ENCODE data around the gene SLC9A8. TPM values are rescaled to one million over a fixed set of nuclear protein-coding genes. Genes with fewer than 3 reads are reported as not detected.

The SLC9A8 gene
- polyA plus RNA-seq, 1 donor from 2014 or later = 6.7 TPM

GRCh38 chr20:49892260-49892659 lies 79.6 kb downstream of the SLC9A8 start:
- no peaks in the 10 kb centered on the region for H4K20me1 ChIP-seq (ENCODE audit: insufficient read depth)
- no peaks in the 10 kb centered on the region for H3F3A ChIP-seq (ENCODE audit: insufficient read depth, low read length, poor library complexity, severe bottlenecking)
- H3K9me2 ChIP-seq (ENCODE audit: insufficient read depth, low read length) = no peaks in the 10 kb centered on the region
- H3K4me3 ChIP-seq (ENCODE audit: low read length) = no peak overlapping the region
- H3K9ac ChIP-seq (ENCODE audit: low read length) = no peak overlapping the region
- H3K27ac ChIP-seq (ENCODE audit: low read length) = no peak overlapping the region
- no peak for TF ChIP-seq EZH2 (IDR thresholded peaks at IDR 0.05; ENCODE audit: borderline replicate concordance, insufficient read depth, low read length, poor library complexity, severe bottlenecking)
- no peak for TF ChIP-seq POLR2AphosphoS5 (IDR thresholded peaks at IDR 0.05)
- no peak for TF ChIP-seq RAD21 (conservative IDR thresholded peaks at IDR 0.05)
- no peak for TF ChIP-seq SMC3 (conservative IDR thresholded peaks at IDR 0.05; ENCODE audit: poor library complexity)
- TF ChIP-seq CTCF (IDR thresholded peaks at IDR 0.05; ENCODE audit: poor library complexity, severe bottlenecking) = no peak
- no peak for TF ChIP-seq REST (IDR thresholded peaks at IDR 0.05; ENCODE audit: borderline replicate concordance)
- no peak for TF ChIP-seq TAF1 (IDR thresholded peaks at IDR 0.05; ENCODE audit: low read depth)
- TF ChIP-seq EP300 (conservative IDR thresholded peaks at IDR 0.05; ENCODE audit: poor library complexity, severe bottlenecking) = no peak
- TF ChIP-seq MXI1 (conservative IDR thresholded peaks at IDR 0.05; ENCODE audit: poor library complexity, severe bottlenecking) = no peak
- H3K79me2 ChIP-seq (replicated peaks; ENCODE audit: insufficient read depth, low read length) = no peaks in the 10 kb centered on the region
- H3K27me3 ChIP-seq (ENCODE audit: insufficient read depth, low read depth, low read length) = no peaks in the 10 kb centered on the region
- no peak overlapping the region for H3K4me2 ChIP-seq (ENCODE audit: low read length)
- H3K36me3 ChIP-seq (ENCODE audit: insufficient read depth, low read length) = no peaks in the 10 kb centered on the region
- no peak overlapping the region for H2AFZ ChIP-seq (ENCODE audit: low read depth, low read length)
- no peaks in the 10 kb centered on the region for H3K9me3 ChIP-seq (ENCODE audit: low read length)

- Histone ChIP-seq H3K9me2 (ENCODE audit: insufficient read depth, low read length) (no peaks in the 10 kb centered on the region), H3K27ac (ENCODE audit: low read length) (no peak overlapping the region), H4K20me1 (ENCODE audit: insufficient read depth) (no peaks in the 10 kb centered on the region), H3K4me2 (ENCODE audit: low read length) (no peak overlapping the region), H3K27me3 (ENCODE audit: insufficient read depth, low read depth, low read length) (no peaks in the 10 kb centered on the region), H3F3A (ENCODE audit: insufficient read depth, low read length, poor library complexity, severe bottlenecking) (no peaks in the 10 kb centered on the region), H3K9me3 (ENCODE audit: low read length) (no peaks in the 10 kb centered on the region), H2AFZ (ENCODE audit: low read depth, low read length) (no peak overlapping the region), H3K9ac (ENCODE audit: low read length) (no peak overlapping the region), H3K79me2 (replicated peaks; ENCODE audit: insufficient read depth, low read length) (no peaks in the 10 kb centered on the region), H3K4me3 (ENCODE audit: low read length) (no peak overlapping the region), H3K36me3 (ENCODE audit: insufficient read depth, low read length) (no peaks in the 10 kb centered on the region)
- TF ChIP-seq REST (IDR thresholded peaks at IDR 0.05; ENCODE audit: borderline replicate concordance) (no peak), CTCF (IDR thresholded peaks at IDR 0.05; ENCODE audit: poor library complexity, severe bottlenecking) (no peak), SMC3 (conservative IDR thresholded peaks at IDR 0.05; ENCODE audit: poor library complexity) (no peak), POLR2AphosphoS5 (IDR thresholded peaks at IDR 0.05) (no peak), MXI1 (conservative IDR thresholded peaks at IDR 0.05; ENCODE audit: poor library complexity, severe bottlenecking) (no peak), TAF1 (IDR thresholded peaks at IDR 0.05; ENCODE audit: low read depth) (no peak), EP300 (conservative IDR thresholded peaks at IDR 0.05; ENCODE audit: poor library complexity, severe bottlenecking) (no peak), RAD21 (conservative IDR thresholded peaks at IDR 0.05) (no peak), EZH2 (IDR thresholded peaks at IDR 0.05; ENCODE audit: borderline replicate concordance, insufficient read depth, low read length, poor library complexity, severe bottlenecking) (no peak)
These were observed 80.2 kb downstream of the SLC9A8 start for GRCh38 chr20:49892817-49893216.

Measured in neural cell (in vitro differentiated cells).